HPDE6-E6E7 (cell line): Measurements from ENCODE around the gene SBF2.

ENCODE experiments used
- DNase-seq: peaks from one replicate; pipeline ENCODE4 v3.0.0; 2011; ENCODE audit warnings: missing footprints; ENCODE audit errors: extremely low spot score

SBF2 gene

GRCh38 chr11:10317776-10318526 lies 23.9 kb upstream of the SBF2 start:
- DNase-seq, result no peak

- no peak for DNase-seq
These were observed 23.2 kb upstream of the SBF2 start for GRCh38 chr11:10317151-10317755.

- no peak for DNase-seq
These were observed 21.1 kb upstream of the SBF2 start for GRCh38 chr11:10315083-10315482.

- no peak for DNase-seq
These were observed 20.4 kb upstream of the SBF2 start for GRCh38 chr11:10314199-10315072.

GRCh38 chr11:10311802-10312201 lies 17.8 kb upstream of the SBF2 start:
- no peak for DNase-seq

- no peak for DNase-seq
These were observed 16.4 kb upstream of the SBF2 start for GRCh38 chr11:10310301-10310841.

- DNase-seq, result no peak
These were observed 15.4 kb upstream of the SBF2 start for GRCh38 chr11:10309163-10310093.

- DNase-seq, result no peak
These were observed 14.4 kb upstream of the SBF2 start for GRCh38 chr11:10308201-10308954.

GRCh38 chr11:10307400-10308200 lies 13.6 kb upstream of the SBF2 start:
- no peak for DNase-seq

GRCh38 chr11:10307022-10307399 lies 13.0 kb upstream of the SBF2 start:
- DNase-seq, result no peak

- no peak for DNase-seq
These were observed 12.2 kb upstream of the SBF2 start for GRCh38 chr11:10305964-10306918.

GRCh38 chr11:10305262-10305963 lies 11.4 kb upstream of the SBF2 start:
- no peak for DNase-seq

GRCh38 chr11:10304495-10305261 lies 10.7 kb upstream of the SBF2 start, which contains the start of gene ADM:
TSS of gene ADM (plus strand) at chr11:10305073. CDS start at chr11:10305701, 628 bp downstream.
- DNase-seq, result no peak

- no peak for DNase-seq
These were observed 9.7 kb upstream of the SBF2 start for GRCh38 chr11:10303558-10304363.

GRCh38 chr11:10302744-10303557 lies 8.9 kb upstream of the SBF2 start:
- no peak for DNase-seq
